Stimulated activated CD8-positive, alpha-beta memory T cell treated with anti-CD3 and anti-CD28 coated beads, Interleukin-15, amount 100 ng/mL, for 1 hour (primary cell): ENCODE results near the gene DAPP1.
"Not testable (repeated sequence)": the region's sequence is repeated elsewhere in the genome, so short reads cannot be mapped to it uniquely, and the experiment has no call there.

Experiments
- DNase-seq: peaks from one replicate; pipeline ENCODE4 v3.0.0-alpha.2; 2020; ENCODE audit warnings: low read depth

Gene DAPP1

DNA sequence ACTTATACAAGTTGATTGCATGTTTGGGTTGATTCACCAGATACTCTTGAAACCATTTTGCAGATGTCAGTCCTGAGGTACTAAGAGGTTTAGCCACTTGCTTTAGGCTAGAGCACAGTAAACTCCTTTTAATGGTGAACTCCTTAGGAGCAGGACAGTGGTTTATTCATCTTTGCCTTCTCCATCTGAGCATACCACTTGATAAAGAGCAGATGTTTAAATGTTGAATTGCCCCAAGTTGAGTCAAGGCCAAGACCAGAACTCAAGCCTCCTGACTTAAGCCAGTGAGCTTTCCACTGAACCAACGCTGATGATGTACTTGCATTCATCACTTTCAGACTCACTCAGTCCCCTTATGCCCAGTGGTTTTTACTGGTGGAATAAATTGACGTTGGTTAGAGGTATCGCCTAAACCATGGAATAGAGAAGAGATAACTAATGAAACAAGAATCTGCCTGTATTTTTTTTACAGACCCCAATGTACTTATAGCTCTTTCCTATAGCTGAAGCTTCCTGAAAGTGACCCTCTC, 7.5 kb downstream of the DAPP1 start:
- DNase-seq = no peak

GRCh38 chr4:99825272-99825671, 8.6 kb downstream of the DAPP1 start:
- no peak for DNase-seq

GRCh38 chr4:99826016-99826415, 9.4 kb downstream of the DAPP1 start:
- no peak for DNase-seq

- DNase-seq = no peak
These were observed 10.8 kb downstream of the DAPP1 start for GRCh38 chr4:99827454-99827853.

GRCh38 chr4:99827857-99828256, 11.2 kb downstream of the DAPP1 start:
- DNase-seq = no peak

DNA sequence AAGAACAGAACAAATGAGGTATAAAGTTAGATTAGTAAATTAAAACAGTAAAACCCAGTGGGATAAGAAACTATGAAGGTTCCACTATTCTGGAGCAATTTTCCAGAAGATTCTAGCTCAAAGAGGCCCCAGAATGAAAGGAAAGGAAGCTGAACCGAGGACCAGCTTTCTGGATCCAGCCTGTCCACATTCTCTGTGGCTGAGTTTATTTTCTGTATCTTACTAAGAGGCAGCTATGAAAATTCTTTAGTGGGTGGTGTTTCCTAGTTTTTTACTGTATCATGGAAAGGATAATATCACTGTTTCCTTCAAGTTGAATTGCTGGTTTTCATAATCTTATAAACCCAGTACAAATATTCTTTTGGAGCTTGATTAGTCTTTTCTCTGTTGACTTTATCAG, 11.8 kb downstream of the DAPP1 start:
- no peak for DNase-seq

DNA sequence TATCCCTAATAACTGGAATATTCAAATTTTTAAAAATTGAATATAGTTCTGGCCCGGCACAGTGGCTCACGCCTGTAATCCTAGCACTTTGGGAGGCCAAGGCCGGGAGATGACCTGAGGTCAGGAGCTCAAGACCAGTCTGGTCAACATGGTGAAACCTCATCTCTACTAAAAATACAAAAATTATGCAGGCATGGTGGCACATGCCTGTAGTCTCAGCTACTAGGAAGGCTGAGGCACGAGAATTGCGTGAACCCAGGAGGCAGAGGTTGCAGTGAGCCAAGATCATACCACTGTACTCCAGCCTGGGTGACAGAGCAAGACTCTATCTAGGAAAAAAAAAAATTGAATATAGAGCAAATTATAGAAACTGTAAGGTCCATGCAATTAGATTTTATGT, 13.4 kb downstream of the DAPP1 start:
- DNase-seq = not testable (repeated sequence)

DNA sequence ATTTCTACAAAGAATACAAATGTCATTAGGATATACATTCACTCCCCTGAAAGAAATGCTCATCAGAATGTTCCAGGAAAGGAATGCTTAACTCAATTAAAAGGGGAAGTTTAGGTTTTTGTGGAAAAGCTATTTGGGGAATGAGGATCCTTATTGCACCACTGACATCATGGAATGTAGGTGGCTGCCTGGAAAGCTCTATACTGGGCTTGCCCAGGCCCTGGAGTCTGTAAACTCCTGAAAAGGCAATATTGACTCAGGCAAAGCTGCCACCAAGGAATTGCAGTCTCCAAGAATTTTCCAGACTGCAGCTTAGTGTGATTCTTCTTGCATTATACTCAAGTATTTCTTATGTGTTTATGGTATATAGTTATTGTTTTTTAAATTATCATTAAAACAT, 15.7 kb downstream of the DAPP1 start:
- no peak for DNase-seq

- DNase-seq = no peak
These were observed 16.1 kb downstream of the DAPP1 start for GRCh38 chr4:99832758-99833157.

GRCh38 chr4:99833756-99834155, 17.1 kb downstream of the DAPP1 start:
- DNase-seq = no peak

- no peak for DNase-seq
These were observed 17.9 kb downstream of the DAPP1 start for GRCh38 chr4:99834569-99834968.

GRCh38 chr4:99835942-99836341, 19.3 kb downstream of the DAPP1 start:
- no peak for DNase-seq

DNA sequence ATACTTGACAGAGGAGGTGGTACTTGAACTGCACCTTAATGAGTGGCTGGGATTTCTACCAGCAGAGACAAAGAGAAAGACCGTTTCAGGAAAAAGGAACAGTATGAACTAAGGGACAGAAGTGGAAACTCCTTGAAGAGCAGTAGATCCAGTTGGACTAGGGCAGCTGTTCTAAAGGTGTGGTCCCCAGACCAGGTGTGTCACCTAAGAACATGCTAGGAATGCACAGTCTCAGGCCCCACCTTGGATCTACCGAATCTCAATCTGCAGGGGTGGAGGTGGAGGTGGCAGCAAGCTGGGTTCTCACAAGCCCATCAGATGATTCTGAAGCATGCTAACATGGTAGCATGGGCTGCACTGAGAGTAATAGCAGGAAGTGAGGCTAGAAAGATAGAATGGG, 22.3 kb downstream of the DAPP1 start:
- no peak for DNase-seq

DNA sequence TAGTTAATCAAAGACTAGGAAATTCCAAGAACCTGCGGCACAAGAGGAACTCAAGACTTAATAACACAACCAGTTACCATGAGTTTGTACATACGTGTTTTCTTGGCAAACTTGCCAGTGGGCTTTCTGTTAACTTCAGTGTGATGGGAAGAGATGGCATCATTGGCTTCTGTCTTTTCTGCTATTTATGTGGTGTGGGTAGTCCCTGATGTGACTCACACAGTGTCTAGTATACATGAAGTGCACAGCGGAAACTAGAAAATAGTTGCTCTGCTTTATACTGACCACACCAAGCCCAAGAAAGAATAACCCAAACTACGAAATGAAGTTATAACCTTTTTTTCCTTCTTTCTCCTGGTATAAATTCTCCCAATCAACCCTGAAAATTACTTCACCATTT, 24.5 kb downstream of the DAPP1 start:
- no peak for DNase-seq

DNA sequence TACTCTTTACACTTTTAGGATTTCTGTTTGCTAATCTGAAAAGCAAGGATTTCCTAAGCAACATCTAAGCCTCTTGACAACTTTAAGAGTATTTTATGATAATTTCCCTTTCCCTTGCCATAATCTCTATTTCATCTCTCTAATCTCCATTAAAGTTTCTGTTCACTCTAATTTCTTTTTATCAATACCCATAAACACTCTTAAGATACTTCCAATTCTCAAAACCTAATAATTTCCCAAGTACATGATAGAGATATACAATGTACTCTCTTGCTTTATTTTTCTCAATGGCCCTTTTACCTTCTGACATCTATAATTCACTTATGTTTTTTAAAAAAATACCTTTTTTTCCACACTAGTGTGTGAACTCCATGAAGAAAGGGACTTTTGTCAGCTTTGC, 26.8 kb downstream of the DAPP1 start:
- DNase-seq = no peak

- no peak for DNase-seq
These were observed 27.4 kb downstream of the DAPP1 start for GRCh38 chr4:99844048-99844447.

DNA sequence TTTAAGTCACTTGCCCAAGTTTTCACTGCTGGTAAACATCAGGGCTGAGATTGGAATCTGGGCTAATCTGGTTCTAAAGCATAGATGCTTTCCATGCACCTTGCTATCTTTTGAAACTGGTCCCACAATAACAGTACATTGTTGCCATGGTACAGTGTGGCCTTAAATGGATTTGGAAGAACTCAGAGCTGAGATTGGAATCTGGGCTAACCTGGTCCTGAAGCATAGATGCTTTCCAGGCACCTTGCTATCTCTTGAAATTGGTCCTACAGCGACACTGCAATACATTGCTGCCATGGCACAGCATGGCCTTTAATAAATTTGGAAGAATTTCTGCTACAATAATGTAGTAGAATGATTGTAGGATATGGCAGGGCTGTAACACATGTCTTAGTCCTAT, 28.6 kb downstream of the DAPP1 start:
- DNase-seq = no peak

GRCh38 chr4:99845708-99846469, 29.3 kb downstream of the DAPP1 start:
- no peak for DNase-seq

DNA sequence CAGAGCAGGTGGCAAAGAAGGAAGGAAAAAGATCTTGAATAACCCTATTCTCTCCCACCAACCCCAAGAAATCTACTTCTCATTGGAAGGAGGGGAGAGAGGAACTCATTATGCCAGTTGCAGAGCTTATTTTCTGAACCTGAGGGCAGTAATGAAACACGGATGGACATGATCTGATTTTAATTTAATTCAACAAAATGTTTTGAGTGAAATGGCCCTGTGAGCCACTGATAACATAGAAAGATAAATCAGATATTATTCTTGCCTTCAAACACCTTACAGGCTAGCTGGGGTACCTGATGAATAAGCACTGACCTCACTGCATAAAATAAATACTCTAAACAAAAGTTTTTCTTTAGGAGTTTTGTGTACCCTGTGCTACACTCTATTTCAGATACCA, 30.3 kb downstream of the DAPP1 start:
- DNase-seq = no peak

- DNase-seq = no peak
These were observed 30.8 kb downstream of the DAPP1 start for GRCh38 chr4:99847362-99847976.

DNA sequence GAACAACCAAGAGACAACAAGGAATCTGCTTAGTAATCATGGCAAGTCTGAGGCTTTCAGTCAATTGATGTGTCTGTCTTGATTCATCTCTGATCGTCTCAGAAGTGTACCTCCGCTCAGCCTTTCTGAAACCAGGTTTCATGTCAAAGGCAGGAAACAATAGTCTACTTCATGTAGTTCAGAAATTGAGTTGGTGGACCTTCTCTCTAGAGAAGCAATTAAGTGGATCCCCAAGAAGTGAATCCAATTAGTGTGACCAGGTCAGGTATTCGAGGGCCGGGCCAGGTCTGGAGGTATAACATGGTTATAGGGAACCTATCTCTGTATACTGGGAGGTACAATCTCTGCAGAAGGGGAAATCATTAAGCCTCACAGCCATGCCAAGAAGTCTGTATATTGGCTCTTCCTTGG, 32.0 kb downstream of the DAPP1 start:
- no peak for DNase-seq

DNA sequence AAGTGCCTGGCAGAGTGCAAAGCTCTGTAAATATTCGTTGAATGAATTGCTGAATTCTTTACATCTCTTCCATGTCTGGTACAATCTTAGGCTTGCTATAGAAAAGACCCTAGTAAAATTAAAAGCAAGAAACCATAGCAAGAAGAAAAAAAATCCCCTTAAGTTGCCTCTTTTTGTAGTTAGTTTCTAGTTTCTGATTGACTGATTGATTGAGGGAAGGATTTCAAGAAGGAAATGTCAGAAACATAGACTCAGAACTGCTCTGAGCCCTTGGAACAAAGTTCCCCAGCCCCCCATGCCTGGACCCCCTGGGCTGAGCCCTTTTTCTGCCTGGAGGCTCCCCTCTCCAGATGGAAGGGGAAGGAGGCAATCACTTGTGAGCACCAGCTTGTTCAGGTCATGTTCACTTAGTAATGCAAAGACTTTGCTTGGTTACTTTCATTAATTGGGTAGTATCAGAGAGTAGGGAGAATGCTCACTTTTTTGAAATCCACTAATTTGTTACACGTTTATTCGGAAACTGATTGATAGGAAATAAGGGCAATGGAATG, 35.6 kb downstream of the DAPP1 start:
- no peak for DNase-seq

GRCh38 chr4:99853190-99853589, 36.6 kb downstream of the DAPP1 start:
- no peak for DNase-seq
